HG03159 (cell line): ENCODE results near the gene DDX51.
A peak's percentile ranks its signal among the peaks of the same experiment; 100 is the strongest.
"Not testable (repeated sequence)": the region's sequence is repeated elsewhere in the genome, so short reads cannot be mapped to it uniquely, and the experiment has no call there.

ENCODE experiments used
- ATAC-seq: cut with Tn5 transposase; IDR thresholded peaks from one replicate; pipeline ENCODE4 v1.9.1; 2021; ENCODE audit warnings: mild to moderate bottlenecking, moderate library complexity; ENCODE audit not compliant: unreplicated experiment

Gene DDX51

DNA sequence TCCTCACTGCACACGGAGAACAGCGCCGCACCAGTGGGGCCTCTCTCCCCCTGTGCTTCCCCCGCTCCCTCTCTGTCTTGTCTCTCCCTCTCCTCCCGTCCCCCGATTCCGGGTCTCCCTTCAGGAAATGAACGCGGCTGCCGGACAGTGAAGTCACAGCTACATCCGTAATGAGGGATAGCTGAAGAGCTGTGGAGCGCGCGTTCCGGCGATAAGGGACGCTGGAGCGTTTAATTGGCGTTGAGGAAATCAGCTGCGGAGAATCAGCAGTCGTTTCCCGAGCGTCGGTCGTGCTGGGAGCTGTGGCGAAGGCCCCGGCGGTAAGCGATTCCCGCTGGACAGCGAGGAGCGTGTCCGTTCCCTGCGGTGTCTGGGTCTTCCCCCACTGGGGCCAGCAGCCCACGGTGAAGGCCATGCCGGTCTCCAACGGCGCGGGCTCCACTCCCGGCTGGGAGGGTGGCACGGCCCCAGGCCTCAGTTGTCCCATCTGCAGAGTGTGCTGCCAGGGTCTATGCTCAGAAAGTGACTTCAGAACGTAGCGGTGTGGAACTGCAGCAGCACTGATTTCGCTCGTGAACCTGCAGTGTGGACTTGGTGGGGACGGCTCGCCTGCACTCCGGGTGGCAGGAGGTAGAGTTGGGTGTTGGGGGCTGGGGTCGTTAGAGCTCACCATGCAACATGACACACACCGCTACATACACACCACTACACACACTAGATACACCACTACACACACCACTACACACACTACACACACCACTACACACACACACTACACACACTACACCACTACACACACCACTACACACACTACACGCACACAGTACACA, 11.0 kb upstream of the DDX51 start:
- no peak for ATAC-seq

DNA sequence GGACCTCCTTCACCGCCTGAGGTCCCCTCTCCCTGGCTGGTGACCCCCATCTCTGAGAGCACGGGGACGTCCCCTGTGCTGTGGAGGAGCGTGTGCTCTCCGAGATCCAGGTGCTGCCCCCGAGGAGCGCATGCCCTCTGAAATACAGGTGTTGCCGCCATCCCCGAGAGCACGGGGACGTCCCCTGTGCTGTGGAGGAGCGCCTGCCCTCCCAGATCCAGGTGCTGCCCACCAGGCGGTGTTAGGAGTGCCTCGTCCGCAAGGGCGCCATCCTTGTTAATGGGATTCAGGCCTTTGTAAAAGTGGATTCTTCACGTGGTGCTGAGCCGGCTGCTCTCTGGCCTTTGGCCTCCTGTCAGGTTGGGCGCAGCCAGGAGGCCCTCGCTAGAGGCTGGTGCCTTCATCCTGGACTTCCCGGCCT, 10.2 kb upstream of the DDX51 start:
- peak; percentile 5 for ATAC-seq

DNA sequence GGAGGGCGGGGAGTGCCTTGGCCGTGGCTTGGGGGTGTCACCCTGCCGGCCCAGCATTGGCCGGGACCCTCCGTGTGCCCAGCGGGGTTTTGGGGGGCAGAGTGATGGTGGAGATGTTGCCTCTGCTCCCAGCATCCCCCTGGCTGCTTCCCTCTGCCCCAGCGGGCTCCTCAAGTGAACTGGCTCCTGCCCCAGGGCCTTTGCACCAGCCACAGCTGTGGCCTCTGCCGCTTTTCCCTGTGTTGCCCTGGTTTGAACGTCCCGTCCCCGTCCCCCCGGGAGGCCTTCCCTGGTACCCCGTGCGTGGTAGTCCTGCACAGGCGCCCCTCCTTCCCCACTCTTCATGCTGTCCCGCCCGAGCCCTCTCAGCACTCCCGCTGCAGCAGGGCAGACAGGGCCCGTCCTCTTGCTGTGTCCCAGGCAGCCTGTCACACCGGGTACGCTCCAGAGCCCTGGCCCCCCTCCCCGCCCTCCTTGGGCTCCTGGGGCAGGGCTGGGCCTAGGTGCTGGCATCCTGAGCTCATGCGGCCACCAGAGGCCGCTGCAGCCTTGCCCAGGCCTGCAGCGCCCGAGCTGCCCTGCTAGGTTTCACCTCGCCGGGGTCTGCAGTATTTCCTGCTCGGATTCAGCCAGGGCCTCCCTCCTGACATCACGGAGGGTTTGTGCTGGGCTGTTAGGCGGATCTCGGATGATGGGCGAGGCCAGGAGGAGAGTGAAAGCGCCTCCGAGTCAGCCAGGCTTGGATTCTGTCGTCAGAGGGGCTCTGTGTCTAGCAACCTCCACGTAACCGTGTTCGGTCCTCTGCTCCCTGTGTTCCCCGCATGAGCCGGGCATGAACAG, 9.6 kb upstream of the DDX51 start:
- peak; percentile 76 for ATAC-seq

DNA sequence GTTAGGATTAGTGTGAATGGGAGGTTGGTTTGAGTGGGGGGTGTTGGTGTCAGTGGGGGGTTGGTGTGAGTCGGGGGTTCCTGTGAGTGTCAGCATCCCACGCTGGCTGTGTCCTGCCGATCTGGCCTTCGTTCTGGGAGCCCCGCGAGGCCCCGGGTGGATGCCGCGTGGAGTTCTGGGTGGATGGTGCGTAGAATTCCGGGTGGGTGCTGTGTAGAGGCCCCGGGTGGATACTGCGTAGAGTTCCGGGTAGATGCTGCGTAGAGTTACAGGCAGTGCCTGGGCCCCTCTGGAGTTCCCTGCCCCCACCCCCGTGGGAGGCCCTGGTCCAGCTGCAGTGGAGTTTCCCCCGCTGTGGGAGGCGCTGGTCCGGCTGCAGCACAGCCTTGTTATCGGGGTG, 8.8 kb upstream of the DDX51 start:
- no peak for ATAC-seq

DNA sequence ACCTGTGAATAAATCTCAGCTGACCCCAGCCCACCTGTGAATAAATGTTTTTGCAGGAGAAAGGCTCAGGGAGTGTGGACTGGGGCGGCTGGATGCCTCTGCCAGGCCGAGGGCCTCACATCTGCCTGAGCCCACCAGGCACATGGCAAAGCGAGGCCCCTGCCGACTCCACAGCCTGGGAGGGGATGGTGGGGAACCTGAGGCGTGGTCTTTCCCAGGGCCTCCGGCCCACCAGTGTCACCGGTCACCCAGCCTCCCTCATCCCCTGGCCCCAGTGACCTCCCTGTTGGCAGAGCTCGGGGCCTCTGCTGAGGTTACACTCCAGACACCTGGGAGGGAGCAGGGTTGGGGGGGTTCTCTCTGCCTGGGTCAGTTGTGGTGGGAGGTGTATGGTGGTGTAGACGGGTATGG, 8.3 kb upstream of the DDX51 start:
- no peak for ATAC-seq

DNA sequence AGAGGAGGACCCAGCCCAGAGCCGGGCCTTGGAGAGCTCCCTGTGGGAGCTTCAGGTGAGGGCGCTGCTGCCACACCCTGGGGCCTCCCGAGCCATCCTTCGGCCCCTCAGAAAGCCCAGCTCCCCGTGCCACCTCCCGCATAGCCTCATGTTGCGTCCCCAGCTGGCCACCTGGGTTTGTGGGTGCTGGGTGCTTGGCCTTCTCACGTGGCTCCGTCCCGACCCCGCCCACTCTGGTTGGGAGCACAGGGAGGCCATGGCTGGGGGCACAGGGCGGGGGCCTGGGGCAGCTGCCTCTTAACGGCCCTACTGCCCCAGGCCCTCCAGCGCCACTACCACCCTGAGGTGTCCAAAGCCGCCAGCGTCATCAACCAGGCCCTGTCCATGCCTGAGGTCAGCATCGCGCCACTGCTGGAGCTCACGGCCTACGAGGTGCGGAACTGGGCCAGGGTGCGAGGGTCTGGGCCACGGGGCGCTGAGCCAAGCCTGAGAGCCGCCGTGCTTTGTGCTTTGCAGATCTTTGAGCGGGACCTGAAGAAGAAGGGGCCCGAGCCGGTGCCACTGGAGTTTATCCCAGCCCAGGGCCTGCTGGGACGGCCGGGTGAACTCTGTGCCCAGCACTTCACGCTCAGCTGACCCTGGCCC, 7.8 kb upstream of the DDX51 start:
- no peak for ATAC-seq

DNA sequence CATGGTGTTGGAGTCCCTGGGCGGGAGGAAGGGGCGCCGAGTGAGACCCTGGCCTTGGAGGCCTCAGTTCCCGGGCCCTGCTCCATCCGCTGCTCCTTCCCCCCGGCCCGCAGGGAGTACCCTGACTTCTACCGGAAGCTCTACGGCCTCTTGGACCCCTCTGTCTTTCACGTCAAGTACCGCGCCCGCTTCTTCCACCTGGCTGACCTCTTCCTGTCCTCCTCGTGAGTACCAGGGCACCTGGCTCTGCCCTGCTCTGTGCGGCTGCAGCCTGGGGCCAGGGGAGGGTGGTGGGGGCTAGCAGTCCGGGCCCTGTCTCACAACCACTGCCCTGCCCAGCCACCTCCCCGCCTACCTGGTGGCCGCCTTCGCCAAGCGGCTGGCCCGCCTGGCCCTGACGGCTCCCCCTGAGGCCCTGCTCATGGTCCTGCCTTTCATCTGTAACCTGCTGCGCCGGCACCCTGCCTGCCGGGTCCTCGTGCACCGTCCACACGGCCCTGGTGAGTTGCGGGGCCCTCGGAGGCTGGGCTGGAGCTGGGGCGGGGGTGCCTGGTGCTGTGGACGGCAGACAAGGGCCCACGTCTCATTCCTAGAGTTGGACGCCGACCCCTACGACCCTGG, 7.1 kb upstream of the DDX51 start:
- ATAC-seq: no peak

DNA sequence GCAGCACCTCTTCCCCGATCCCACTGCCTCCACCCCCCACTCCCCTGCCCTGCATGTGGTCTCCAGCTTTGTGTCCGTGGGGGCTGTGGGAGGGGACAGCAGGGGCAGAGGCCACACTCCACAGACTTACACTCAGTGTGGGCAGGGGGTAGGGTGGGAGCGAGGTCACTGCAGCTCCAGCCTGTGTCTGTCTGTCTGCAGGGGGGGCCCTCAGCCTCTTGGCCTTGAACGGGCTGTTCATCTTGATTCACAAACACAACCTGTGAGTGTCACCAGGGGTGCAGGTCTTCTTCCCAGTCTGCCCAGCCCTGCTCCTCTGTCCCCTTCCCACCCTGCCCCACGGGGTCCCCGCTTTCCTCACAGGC, 6.6 kb upstream of the DDX51 start:
- ATAC-seq: no peak

DNA sequence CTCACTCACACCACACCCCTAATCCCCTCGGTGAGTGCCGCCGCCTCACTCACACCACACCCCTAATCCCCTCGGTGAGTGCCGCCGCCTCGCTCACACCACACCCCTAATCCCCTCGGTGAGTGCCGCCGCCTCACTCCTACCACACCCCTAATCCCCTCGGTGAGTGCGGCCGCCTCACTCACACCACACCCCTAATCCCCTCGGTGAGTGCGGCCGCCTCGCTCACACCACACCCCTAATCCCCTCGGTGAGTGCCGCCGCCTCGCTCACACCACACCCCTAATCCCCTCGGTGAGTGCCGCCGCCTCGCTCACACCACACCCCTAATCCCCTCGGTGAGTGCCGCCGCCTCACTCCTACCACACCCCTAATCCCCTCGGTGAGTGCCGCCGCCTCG, 5.4 kb upstream of the DDX51 start:
- not testable (repeated sequence) for ATAC-seq

DNA sequence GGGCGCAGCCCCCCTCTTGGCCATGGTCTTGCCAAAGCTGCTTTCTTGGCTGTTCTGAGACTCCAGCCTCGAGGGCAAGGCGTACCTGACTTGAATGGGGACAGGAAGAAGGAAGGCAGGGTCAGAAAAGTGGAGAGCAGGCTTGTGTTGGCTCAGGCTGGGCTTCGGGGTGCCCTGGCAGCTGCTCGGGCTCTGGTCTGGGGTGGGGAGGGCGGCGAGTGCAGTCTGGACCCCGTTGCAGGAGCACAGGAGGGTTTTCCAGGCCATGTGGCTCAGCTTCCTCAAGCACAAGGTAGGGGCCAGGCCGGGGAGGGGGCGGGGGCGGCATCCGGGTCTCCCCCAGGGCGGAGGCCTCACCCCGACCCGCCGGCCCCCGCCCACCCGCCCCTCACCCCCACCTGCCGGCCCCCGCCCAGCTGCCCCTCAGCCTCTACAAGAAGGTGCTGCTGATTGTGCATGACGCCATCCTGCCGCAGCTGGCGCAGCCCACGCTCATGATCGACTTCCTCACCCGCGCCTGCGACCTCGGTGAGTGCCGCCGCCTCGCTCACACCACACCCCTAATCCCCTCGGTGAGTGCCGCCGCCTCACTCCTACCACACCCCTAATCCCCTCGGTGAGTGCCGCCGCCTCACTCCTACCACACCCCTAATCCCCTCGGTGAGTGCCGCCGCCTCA, 4.4 kb upstream of the DDX51 start:
- no peak for ATAC-seq

DNA sequence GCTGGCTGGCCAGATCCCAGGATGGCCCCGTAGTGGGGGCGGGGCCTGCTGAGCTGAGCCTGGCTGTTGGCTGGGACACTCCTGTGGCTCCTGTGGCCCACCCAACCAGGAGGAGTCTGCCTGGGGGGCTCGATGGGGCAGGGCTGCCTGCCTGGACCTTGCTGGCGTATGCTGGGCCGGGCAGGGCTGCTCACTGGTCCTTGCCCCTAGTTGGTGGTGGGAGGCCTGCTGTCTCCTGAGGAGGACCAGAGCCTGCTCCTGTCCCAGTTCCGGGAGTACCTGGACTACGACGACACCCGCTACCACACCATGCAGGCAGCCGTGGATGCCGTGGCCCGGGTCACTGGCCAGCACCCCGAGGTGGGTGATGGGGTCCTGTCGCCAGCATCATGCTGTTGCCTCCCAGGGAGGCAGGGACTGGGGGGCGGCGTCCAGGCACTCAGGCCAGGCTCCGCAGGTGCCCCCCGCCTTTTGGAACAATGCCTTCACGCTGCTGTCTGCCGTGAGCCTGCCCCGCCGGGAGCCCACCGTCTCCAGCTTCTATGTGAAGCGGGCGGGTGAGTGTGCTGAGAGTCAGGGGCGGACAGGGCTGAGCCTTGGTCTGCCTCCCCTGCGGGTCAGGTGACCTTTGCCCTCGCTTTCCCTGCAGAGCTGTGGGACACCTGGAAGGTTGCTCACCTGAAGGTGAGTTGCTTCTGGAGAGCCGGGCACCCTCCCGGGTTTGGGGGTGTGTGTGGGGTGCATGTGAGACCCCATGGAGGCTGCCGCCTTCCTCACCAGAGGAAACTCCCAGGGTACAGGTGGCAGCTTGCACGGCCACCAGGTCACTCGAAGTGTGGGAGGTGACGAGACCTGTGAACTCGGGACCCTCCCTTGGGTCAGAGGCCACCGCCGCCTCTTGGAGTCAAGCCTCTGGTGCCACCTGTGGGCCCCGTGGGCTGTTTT, 3.6 kb upstream of the DDX51 start:
- ATAC-seq: no peak

DNA sequence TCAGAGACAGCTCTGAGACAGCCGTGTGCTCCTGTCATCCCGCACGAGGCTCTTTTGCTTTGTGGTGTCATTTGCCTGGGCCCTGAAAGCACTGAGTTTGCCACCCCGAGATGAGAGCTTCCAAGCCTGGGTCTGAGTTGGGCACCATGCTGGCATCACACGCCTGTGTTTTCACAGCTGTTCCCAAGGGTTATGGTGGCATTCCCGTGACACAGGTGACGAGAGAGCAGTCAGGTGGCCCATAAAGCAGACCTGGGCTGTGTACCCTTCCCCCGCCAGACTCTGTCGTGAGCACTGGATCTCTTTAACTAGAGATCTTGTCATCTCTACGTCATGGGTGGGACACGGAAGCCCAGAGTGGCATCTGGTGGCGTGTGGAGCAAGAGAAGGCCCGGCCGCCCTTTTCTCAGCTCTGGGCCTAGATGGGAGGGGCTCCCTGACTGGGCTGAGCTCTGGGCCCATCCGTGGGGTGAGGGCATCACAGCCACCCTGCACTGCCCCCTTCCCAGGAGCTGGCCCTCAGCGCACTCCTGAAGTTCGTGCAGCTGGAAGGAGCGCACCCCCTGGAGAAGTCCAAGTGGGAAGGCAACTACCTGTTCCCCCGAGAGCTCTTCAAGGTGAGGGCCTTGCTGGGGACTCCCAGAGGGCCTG, 2.8 kb upstream of the DDX51 start:
- ATAC-seq: no peak

DNA sequence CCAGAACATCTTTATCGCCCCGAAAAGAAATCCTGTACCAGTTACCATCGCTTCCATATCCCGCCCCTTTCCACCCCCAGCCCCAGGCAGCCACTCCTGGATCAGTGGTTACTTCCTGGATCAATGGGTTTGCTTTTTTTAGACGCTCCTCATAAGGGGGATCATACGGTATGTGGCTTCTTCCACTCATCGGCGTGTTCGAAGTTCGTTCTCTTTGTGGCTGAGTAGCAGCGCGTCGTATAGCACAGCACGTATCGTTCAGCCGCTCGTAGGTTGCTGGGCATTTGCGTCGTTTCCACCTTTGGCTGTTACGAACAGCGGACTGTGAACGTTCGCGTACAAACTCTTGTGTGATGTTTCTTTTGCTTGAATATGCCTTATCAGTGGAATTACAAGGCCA, 2.0 kb upstream of the DDX51 start:
- no peak for ATAC-seq

DNA sequence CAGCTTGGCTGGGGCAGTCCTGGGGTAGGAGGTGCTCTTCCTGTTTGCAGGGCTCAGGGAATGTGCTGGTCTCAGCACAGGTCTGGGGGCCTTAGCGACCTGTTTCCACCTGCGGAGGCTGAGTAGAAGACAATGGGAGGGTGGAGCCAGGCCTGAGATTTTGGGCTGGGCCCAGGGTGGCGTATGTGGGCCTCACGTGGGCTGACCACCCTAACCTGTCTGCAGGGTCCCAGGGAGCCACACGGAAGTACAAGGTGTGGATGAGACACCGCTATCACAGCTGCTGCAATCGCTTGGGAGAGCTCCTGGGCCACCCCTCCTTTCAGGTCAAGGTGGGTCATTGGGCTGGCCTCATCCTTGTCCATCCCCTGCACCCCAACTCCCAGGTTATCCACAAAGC, 1.2 kb upstream of the DDX51 start:
- ATAC-seq: no peak

DNA sequence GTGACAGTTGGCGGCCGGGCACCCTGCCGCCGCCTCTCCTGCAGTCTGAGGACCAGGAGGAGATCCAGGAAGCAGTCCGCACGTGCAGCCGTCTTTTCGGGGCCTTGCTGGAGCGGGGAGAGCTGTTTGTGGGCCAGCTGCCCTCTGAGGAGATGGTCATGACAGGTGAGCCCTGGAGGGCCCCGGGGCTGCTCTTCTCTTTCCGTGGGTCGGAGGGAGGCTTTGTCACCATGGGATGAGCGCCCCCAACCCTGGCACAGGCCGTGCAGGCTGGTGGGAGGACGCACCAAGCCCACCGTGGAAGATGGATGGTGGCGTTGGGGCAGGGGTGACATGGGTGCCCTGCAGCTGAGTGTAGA, 670 bp upstream of the DDX51 start:
- peak; percentile 5 for ATAC-seq

DNA sequence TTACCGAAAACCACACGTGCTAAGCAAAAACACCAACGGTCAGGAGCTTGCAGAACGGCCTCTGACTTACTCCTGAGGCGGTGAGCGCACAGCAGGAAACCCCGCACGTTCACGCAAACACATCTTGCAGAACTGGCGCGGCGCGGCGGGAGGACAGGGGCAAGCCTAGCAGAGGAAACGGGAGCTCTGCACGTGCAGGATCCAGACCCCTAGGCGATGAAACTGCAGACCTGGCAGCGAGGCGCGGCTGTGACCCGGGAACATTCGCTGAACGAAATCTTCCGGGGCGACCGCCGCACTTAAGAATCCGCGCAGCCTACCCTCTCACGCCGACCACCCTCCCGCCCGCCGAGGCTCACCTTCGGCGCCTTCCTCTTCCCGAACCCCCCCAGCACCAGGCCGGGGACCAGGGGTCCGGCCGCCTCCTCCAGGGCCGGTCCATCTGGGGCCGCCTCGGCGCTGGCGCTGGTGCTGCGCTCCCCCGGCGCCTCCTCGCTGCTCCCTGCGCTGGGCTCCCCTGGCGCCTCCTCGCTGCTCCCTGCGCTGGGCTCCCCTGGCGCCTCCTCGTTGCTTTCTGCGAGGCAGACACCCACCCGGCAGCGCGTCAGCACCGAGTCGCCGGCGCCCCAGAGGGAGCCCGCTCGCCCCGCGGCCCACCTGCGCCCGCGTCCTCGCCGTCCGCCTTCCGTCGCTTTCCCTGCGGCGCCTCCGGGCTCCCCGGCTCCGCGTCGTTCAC, 615 bp downstream of the DDX51 start:
- peak; percentile 30 for ATAC-seq

DNA sequence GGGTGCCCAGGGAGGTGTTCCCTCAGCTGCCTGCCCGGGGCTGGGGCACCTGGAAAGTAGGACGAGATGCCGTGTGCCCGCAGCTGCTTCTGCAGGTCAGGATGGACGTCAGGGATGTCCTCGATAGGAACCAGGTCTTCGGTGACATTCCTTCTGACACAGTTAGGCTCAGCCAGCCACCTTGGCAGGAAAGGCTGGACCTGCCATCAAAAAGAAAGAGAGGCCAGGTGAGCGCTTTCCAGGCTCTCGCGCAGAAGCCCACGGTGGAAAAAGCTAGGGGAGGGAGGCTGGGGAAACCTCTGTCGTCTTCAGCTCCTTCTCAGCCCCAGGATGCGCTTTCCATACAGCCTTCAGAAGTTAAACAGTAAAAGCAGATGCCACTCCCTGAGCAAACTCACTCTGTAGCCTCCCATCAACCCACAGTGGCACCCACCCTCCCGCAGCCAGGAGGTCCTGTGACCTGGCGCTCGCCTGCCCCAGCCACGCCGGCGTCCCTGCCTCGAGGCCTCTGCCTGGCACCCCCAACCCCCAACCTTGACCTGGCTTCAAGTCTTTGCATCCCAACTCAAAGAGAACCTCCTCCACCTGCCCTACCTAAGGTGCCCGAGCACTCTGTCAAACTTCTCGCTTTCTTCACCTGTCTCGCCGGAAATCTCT, 1.3 kb downstream of the DDX51 start:
- no peak for ATAC-seq
